Panc1 (cell line): Measurements from ENCODE around the gene EFNA5.

Source experiments
- CTCF ChIP-seq: fragments of 450-650 bp; IDR thresholded peaks from 2 replicates; pipeline ENCODE4 v1.5.1; 2017; ENCODE audit warnings: mild to moderate bottlenecking
- SIN3A ChIP-seq: IDR thresholded peaks from 2 replicates; pipeline ENCODE4 v1.6.1; 2012; ENCODE audit warnings: low read depth, mild to moderate bottlenecking, low read length, moderate library complexity, borderline replicate concordance; ENCODE audit not compliant: insufficient read depth

- TF ChIP-seq CTCF (no peak), SIN3A (no peak)
These were observed 251.8 kb downstream of the EFNA5 start for GRCh38 chr5:107418902-107419301.
